ENCODE measurements around the gene SYNPR.

The SYNPR gene

DNA sequence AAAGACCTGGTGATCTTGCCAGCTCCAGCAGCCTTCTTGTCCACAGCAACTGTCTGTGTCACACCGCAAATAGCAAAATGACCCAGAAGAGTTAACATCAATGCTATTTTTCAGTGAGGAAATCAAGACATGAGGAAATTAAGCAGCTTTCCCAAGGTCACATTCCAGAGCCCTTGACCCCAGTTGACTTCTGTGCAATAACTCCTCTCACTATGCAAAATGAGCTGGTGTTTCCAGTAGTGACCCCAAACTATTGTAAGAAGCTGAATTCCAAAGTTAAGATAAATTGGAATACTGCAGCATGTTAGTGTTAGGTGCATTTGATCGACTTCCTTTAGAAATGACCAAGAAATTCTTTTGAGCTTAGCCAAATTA lies 201.5 kb downstream of the SYNPR start:
- TF ChIP-seq, protein P1, sequence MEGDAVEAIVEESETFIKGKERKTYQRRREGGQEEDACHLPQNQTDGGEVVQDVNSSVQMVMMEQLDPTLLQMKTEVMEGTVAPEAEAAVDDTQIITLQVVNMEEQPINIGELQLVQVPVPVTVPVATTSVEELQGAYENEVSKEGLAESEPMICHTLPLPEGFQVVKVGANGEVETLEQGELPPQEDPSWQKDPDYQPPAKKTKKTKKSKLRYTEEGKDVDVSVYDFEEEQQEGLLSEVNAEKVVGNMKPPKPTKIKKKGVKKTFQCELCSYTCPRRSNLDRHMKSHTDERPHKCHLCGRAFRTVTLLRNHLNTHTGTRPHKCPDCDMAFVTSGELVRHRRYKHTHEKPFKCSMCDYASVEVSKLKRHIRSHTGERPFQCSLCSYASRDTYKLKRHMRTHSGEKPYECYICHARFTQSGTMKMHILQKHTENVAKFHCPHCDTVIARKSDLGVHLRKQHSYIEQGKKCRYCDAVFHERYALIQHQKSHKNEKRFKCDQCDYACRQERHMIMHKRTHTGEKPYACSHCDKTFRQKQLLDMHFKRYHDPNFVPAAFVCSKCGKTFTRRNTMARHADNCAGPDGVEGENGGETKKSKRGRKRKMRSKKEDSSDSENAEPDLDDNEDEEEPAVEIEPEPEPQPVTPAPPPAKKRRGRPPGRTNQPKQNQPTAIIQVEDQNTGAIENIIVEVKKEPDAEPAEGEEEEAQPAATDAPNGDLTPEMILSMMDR (IDR thresholded peaks at IDR 0.05; ENCODE audit: low read depth, low read length, missing control alignments) = no peak
- DNase-seq (ENCODE audit: low read depth) = no peak
- H3K4me3 ChIP-seq (ENCODE audit: low read depth, low read length) = no peak overlapping the region

DNA sequence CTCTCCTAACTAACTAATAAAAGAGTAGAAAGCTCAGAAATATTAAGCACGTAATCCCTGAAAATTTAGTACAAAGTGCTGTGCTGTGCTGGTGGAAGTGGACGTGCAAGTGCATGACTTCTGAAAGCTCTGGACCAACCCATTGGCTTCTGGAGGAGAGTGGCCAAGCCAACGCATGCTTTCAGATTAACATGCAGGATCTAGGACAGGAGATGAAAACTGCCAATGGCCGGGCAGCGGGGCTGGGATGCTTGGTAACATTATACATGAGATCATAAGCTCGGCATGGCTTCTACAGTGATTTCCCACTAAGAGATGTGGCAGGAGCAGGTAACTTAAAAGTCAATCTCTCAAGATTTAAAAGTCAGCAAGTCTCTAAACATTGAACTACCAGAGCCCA lies 203.5 kb downstream of the SYNPR start:
- TF ChIP-seq, protein P1 (IDR thresholded peaks at IDR 0.05; ENCODE audit: low read depth, low read length, missing control alignments) = no peak
- no peak for DNase-seq (ENCODE audit: low read depth)
- H3K4me3 ChIP-seq (ENCODE audit: low read depth, low read length) = no peak overlapping the region

DNA sequence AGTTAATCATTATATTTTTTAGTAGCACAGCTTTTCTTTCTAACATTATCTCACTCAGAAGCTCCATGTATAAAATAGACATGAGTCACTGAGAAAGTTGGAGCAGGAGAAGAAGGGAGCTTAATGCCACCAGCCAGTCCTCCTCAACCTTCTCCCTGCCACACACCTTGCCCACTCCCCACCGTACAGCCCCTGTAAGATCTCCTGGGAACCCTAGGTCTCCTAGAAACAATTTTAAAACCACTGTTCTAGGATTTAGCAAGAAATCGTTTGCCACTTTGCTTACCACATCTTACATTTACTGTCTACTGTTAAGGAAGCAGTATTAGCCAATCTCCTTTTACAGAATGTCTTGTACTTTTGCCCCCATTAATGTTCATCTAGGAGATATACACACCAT lies 204.2 kb downstream of the SYNPR start:
- no peak overlapping the region for H3K4me3 ChIP-seq (ENCODE audit: low read depth, low read length)
- TF ChIP-seq, protein P1 (IDR thresholded peaks at IDR 0.05; ENCODE audit: low read depth, low read length, missing control alignments) = no peak
- DNase-seq (ENCODE audit: low read depth) = no peak

DNA sequence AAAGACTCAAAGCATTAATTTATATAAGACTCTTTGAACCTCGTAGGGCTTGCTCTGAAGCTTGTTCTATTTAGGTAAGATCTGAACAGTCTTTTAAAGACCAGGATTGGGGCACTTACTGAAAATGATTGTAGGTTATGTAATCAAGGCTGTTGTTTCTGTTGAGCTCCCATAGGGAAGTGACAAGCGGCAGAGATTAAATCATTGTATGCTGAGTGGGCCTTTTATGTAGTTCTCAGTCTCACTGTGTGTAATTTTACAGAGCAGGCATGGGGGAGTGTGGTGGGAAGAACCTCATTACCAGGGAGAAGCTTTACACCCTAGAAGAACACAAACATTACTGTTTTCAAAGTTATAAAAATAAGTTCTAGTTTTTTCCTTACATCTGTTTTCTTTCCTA lies 214.4 kb downstream of the SYNPR start:
- TF ChIP-seq, protein P1 (IDR thresholded peaks at IDR 0.05; ENCODE audit: low read depth, low read length, missing control alignments) = no peak
- DNase-seq (ENCODE audit: low read depth) = no peak
- no peak overlapping the region for H3K4me3 ChIP-seq (ENCODE audit: low read depth, low read length)

DNA sequence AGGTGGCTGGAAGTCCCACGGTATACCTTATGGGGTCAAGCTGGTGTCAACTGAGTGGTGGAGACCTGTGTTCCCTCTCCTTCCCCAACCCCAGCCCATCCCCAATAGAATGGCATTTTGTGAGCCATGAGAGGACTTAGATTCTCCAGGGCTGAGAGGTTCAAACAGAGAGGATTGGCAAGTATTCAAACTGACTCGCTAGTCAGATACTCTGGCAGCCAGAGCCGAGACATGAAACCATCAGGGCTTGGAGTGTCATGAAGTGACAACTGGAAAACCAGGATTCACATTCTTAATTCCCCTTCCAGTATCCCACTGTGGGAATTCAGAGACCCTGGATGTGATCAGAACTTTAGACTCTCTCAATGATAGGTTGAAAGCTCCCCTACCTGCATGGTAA lies 215.0 kb downstream of the SYNPR start:
- TF ChIP-seq, protein P1 (IDR thresholded peaks at IDR 0.05; ENCODE audit: low read depth, low read length, missing control alignments) = no peak
- no peak overlapping the region for H3K4me3 ChIP-seq (ENCODE audit: low read depth, low read length)
- DNase-seq (ENCODE audit: low read depth) = no peak

DNA sequence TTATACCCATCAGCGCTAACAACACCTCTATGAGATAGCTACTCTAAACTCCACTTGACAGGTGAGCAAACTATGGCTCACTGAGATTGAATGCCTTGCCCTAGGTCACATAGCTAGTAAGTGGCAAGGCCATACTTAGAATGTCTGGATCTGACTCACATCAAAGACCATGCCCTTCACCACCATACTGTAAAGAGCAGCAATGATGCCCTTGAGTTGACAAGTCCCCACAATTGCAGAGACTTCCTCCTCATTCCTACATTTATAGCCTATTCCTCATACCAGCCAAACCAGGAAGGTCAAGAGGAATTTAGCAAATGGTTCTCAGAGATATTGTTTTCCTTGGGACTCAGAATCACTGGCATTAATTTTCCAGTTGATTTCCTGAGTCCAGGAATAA lies 216.5 kb downstream of the SYNPR start:
- TF ChIP-seq, protein P1 (IDR thresholded peaks at IDR 0.05; ENCODE audit: low read depth, low read length, missing control alignments) = no peak
- H3K4me3 ChIP-seq (ENCODE audit: low read depth, low read length) = no peak overlapping the region
- DNase-seq (ENCODE audit: low read depth) = no peak

DNA sequence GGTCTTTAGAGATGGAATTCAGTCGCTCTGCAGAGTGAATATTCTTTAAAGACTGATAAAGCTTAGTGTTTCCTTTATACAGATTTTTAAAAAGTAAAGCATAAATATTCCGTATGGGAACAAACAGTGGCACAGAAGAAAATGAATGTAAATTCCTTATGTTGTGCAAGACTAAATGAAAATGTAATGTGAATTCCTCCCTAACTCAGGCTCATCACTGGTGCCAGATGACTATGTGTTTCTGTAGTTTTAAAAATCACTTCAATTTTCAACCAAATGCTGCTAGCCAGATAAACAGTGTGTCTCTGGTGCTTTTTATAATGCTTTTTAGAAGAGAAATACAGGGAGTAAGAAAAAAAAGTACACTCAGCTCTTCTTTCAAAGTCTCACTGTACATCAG lies 219.5 kb downstream of the SYNPR start:
- TF ChIP-seq, protein P1 (IDR thresholded peaks at IDR 0.05; ENCODE audit: low read depth, low read length, missing control alignments) = no peak
- no peak overlapping the region for H3K4me3 ChIP-seq (ENCODE audit: low read depth, low read length)
- DNase-seq (ENCODE audit: low read depth) = no peak
